Keratinocyte (primary cell): ENCODE data around the gene EPB41.

ENCODE experiments used
- CTCF ChIP-seq, 3 experiments: IDR thresholded peaks in 1 of 3; conservative IDR thresholded peaks in 1 of 3; optimal IDR thresholded peaks in 1 of 3; 2 replicates in 2 of 3; 3 replicates in 1 of 3; pipeline versions ENCODE3 to v1.5.1; 2011; ENCODE audit warnings: low read length in 3 of 3, mild to moderate bottlenecking in 3 of 3, moderate library complexity in 2 of 3, control low read depth in 1 of 3, inconsistent platforms in 1 of 3; ENCODE audit not compliant: insufficient read depth in 2 of 3; ENCODE audit errors: extremely low read depth in 1 of 3
- EZH2 ChIP-seq: IDR thresholded peaks from one replicate; pipeline ENCODE4 v1.6.1; 2012; ENCODE audit warnings: inconsistent platforms, mild to moderate bottlenecking, low read length, moderate library complexity

- no peak for TF ChIP-seq CTCF (optimal IDR thresholded peaks at IDR 0.05 in 1 of 3, IDR thresholded peaks at IDR 0.05 in 1 of 3, conservative IDR thresholded peaks at IDR 0.05 in 1 of 3; ENCODE audit: extremely low read depth in 1 of 3, insufficient read depth in 2 of 3, low read length in 3 of 3)
- TF ChIP-seq EZH2, result no peak
These were observed 562 bp upstream of the EPB41 start for GRCh38 chr1:28913786-28914227.
